GM18861 (cell line): ENCODE data around the gene CYB5R4.

ENCODE experiments used
- ATAC-seq: cut with Tn5 transposase; IDR thresholded peaks from one replicate; pipeline ENCODE4 v1.9.1; 2021; ENCODE audit not compliant: unreplicated experiment

The CYB5R4 gene

DNA sequence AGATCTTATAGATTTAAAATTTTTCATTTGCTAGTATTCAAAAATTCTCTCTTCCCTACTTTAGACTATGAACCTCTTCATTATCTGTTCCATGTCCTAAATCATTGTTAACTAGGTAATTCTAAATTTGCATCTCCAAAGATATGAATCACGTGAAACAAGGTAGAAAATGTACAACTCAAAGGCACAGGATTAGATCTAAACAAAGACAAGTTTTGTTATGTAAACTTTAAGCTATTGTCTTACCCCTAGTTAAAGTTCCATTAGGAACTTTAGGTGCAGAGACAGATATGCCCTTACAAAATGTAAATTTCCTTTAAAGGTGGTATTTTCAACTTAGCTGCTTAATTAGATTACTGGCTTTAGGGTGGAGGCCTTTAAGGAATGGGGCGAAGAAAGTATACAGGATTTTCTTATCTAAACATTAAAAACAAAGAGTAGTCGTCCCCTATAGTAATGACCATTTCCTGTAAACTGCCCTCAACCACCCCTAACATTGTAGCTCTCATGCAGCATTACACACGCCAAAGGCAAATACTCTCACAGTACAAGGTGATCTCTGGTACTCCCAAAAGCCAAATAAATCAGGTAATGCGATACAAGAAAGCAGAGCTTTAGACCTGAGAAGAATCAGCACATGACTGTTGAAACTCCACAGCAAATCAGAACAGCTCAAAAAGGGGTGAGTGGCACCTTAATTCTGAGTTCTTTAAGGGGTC lies 116.7 kb downstream of the CYB5R4 start:
- no peak for ATAC-seq

GRCh38 chr6:83976871-83977270 lies 117.4 kb downstream of the CYB5R4 start:
- no peak for ATAC-seq

DNA sequence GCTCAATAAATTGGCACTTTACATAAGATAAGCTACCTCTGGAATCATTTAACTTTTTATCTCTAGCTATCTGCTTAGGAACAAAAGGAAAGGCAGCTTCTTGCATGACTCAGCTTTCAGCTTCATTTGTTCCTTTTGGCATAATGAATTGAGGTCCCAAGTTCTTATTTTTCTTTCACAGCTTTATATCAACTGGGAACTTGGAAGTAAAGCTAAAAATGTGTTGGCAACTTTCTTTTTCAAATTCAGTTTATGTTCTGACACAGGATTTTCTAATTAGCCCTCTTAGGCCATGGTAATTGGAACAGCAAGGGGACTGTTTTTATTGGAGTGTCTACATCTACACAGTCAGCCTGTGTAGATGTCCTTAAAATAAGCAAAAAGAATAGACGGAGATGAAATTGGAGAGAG lies 118.8 kb downstream of the CYB5R4 start:
- no peak for ATAC-seq

- ATAC-seq = no peak
Measured at GRCh38 chr6:83978997-83979396, 119.5 kb downstream of the CYB5R4 start.

- ATAC-seq = no peak
Measured at GRCh38 chr6:83984411-83984810, 124.9 kb downstream of the CYB5R4 start.

GRCh38 chr6:83985308-83985713 lies 125.8 kb downstream of the CYB5R4 start:
- no peak for ATAC-seq

GRCh38 chr6:83985715-83986114 lies 126.2 kb downstream of the CYB5R4 start:
- ATAC-seq = no peak

GRCh38 chr6:83998021-83998584 lies 138.6 kb downstream of the CYB5R4 start:
- ATAC-seq = no peak

- ATAC-seq = no peak
Measured at GRCh38 chr6:84001119-84001518, 141.6 kb downstream of the CYB5R4 start.

- no peak for ATAC-seq
Measured at GRCh38 chr6:84002226-84002625, 142.7 kb downstream of the CYB5R4 start.

- no peak for ATAC-seq
Measured at GRCh38 chr6:84003131-84003530, 143.6 kb downstream of the CYB5R4 start.

GRCh38 chr6:84003654-84004053 lies 144.2 kb downstream of the CYB5R4 start:
- ATAC-seq = no peak

GRCh38 chr6:84007871-84008270 lies 148.4 kb downstream of the CYB5R4 start:
- no peak for ATAC-seq

DNA sequence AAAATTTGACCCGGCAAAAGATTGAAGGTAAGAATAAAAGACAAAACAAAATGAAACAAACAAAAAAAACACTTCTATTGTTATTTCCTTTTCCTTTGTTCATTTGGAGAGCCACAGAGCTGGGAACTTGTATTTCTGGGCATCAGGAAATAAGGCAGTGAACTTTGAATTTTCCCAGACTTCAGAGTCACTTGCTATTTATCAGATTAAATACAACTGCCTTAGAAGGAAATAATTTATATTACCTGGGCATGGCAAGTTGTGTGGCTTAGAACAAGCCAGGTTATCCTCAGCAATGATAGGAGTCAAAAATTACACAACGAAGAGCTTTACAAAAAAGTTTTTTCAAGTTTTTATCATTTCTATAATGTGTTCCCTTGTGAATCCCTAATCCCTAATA lies 153.9 kb downstream of the CYB5R4 start:
- no peak for ATAC-seq

DNA sequence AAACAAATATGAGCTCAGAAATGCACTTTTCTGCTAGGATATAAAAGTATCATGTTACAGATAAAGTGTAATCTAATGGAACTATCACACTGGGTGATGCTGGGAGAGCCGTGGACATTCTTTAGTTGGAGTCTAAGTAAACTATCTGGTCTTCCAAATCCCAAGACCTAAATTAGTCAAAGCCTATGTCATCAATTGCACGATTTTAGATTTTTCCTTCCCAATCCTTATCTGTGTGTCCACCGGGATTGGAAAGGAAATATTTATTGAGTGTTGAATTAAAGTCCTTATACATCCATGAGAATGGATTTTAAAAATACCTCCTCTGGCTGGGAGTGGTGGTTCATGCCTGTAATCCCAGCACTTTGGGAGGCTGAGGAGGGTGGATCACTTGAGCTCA lies 154.4 kb downstream of the CYB5R4 start:
- no peak for ATAC-seq

DNA sequence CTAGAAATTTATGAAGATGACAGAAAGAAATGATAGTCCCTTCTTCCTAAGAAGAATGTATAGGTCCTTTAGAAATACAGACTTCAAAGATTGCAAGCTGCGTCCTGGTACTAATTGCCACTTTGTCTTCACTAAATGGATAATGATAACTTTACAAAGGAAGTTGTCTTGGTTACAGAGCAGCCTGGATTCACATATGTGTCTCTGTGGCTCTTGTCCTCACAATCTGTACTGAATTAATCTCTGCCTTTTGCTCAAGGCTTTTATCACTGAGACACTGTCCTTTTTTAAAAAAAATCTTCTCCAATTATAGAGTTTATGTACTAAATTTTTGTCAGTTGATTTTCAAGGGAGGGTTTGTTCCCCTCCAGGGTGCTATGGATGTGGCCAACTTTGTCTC lies 156.5 kb downstream of the CYB5R4 start:
- ATAC-seq = no peak
